Bone marrow (tissue), 2 donors: Measurements from ENCODE around the gene PELI2.

Source experiments
- DNase-seq, 2 donors: peaks; one replicate each; lab custom pipeline; 2025; lab: John Stamatoyannopoulos, UW

The PELI2 gene

GRCh38 chr14:56172571-56172971 lies 54.4 kb downstream of the PELI2 start:
- peak in 1 of 2 donors; percentile 69 for DNase-seq

- peak in 1 of 2 donors; percentile 71 for DNase-seq
These were observed 55.2 kb downstream of the PELI2 start for GRCh38 chr14:56173365-56173922.

GRCh38 chr14:56175773-56176172 lies 57.6 kb downstream of the PELI2 start:
- DNase-seq = no peak

GRCh38 chr14:56176530-56176929 lies 58.3 kb downstream of the PELI2 start:
- no peak for DNase-seq

- DNase-seq = no peak
These were observed 58.8 kb downstream of the PELI2 start for GRCh38 chr14:56177036-56177435.

GRCh38 chr14:56180754-56181542 lies 62.7 kb downstream of the PELI2 start:
- no peak for DNase-seq

GRCh38 chr14:56181681-56182085 lies 63.5 kb downstream of the PELI2 start:
- no peak for DNase-seq

- DNase-seq = no peak
These were observed 64.2 kb downstream of the PELI2 start for GRCh38 chr14:56182410-56182809.

GRCh38 chr14:56183631-56184157 lies 65.5 kb downstream of the PELI2 start:
- no peak for DNase-seq

- no peak for DNase-seq
These were observed 67.8 kb downstream of the PELI2 start for GRCh38 chr14:56185992-56186391.

- no peak for DNase-seq
These were observed 69.5 kb downstream of the PELI2 start for GRCh38 chr14:56187736-56188135.

- no peak for DNase-seq
These were observed 71.1 kb downstream of the PELI2 start for GRCh38 chr14:56189307-56189706.

- no peak for DNase-seq
These were observed 75.1 kb downstream of the PELI2 start for GRCh38 chr14:56193347-56193746.

- DNase-seq = no peak
These were observed 75.8 kb downstream of the PELI2 start for GRCh38 chr14:56194042-56194441.

GRCh38 chr14:56195223-56195622 lies 77.0 kb downstream of the PELI2 start:
- DNase-seq = peak in 1 of 2 donors; percentile 51

GRCh38 chr14:56195704-56196103 lies 77.5 kb downstream of the PELI2 start:
- peak in 1 of 2 donors; percentile 55 for DNase-seq

- DNase-seq = no peak
These were observed 78.1 kb downstream of the PELI2 start for GRCh38 chr14:56196274-56196673.

GRCh38 chr14:56197150-56197549 lies 78.9 kb downstream of the PELI2 start:
- DNase-seq = no peak

- no peak for DNase-seq
These were observed 80.2 kb downstream of the PELI2 start for GRCh38 chr14:56198438-56198837.

- no peak for DNase-seq
These were observed 81.1 kb downstream of the PELI2 start for GRCh38 chr14:56199095-56199981.

- no peak for DNase-seq
These were observed 81.9 kb downstream of the PELI2 start for GRCh38 chr14:56199982-56200577.

- DNase-seq = no peak
These were observed 84.0 kb downstream of the PELI2 start for GRCh38 chr14:56202256-56202655.
